HG02840 (cell line): ENCODE measurements around the gene CRYBG2.
"Not testable (repeated sequence)": the region's sequence is repeated elsewhere in the genome, so short reads cannot be mapped to it uniquely, and the experiment has no call there.

Experiments
- ATAC-seq: cut with Tn5 transposase; IDR thresholded peaks from one replicate; pipeline ENCODE4 v1.9.1; 2021; ENCODE audit warnings: mild to moderate bottlenecking, moderate library complexity, moderate number of reproducible peaks; ENCODE audit not compliant: unreplicated experiment, low FRiP score

CRYBG2 gene

GRCh38 chr1:26297057-26297790 lies 56.7 kb downstream of the CRYBG2 start:
- no peak for ATAC-seq

- no peak for ATAC-seq
Measured at GRCh38 chr1:26296340-26297056, 57.4 kb downstream of the CRYBG2 start.

GRCh38 chr1:26295194-26296138 lies 58.5 kb downstream of the CRYBG2 start:
- no peak for ATAC-seq

- ATAC-seq = no peak
Measured at GRCh38 chr1:26293911-26294463, 59.9 kb downstream of the CRYBG2 start.

GRCh38 chr1:26292735-26293134 lies 61.2 kb downstream of the CRYBG2 start:
- ATAC-seq = not testable (repeated sequence)

GRCh38 chr1:26291939-26292338 lies 62.0 kb downstream of the CRYBG2 start:
- no peak for ATAC-seq

- ATAC-seq = no peak
Measured at GRCh38 chr1:26291433-26291832, 62.5 kb downstream of the CRYBG2 start.

- ATAC-seq = no peak
Measured at GRCh38 chr1:26290882-26291261, 63.1 kb downstream of the CRYBG2 start.

GRCh38 chr1:26290122-26290881 lies 63.6 kb downstream of the CRYBG2 start:
- ATAC-seq = no peak

GRCh38 chr1:26289158-26290059 lies 64.5 kb downstream of the CRYBG2 start:
- no peak for ATAC-seq

- ATAC-seq = no peak
Measured at GRCh38 chr1:26288311-26288941, 65.5 kb downstream of the CRYBG2 start.

GRCh38 chr1:26287811-26288210 lies 66.1 kb downstream of the CRYBG2 start:
- no peak for ATAC-seq

- ATAC-seq = no peak
Measured at GRCh38 chr1:26287033-26287711, 66.8 kb downstream of the CRYBG2 start.

GRCh38 chr1:26286064-26286416 lies 67.9 kb downstream of the CRYBG2 start:
- no peak for ATAC-seq

GRCh38 chr1:26285366-26286063 lies 68.4 kb downstream of the CRYBG2 start:
- ATAC-seq = no peak

- ATAC-seq = no peak
Measured at GRCh38 chr1:26284597-26285347, 69.2 kb downstream of the CRYBG2 start.
